H7 (cell line): ENCODE data around the gene TREML1. TPM values are rescaled to one million over a fixed set of nuclear protein-coding genes. Genes with fewer than 3 reads are reported as not detected.
A peak's percentile ranks its signal among the peaks of the same experiment; 100 is the strongest.

Experiments
- DNase-seq: peaks from one replicate; pipeline ENCODE4 v3.0.0; 2012
- H3K27me3 ChIP-seq: 2 replicates; pipeline ENCODE4 v1.6.0; 2011; ENCODE audit warnings: mild to moderate bottlenecking, low read length; ENCODE audit not compliant: control insufficient read depth, insufficient read depth
- H3K36me3 ChIP-seq: replicated peaks from 2 replicates; pipeline ENCODE4 v1.5.1; 2011; ENCODE audit warnings: low read length; ENCODE audit not compliant: control insufficient read depth, insufficient read depth
- H3K4me3 ChIP-seq: 2 replicates; pipeline ENCODE4 v1.5.1; 2011; ENCODE audit warnings: low read depth, mild to moderate bottlenecking, control low read depth, low read length, moderate library complexity; ENCODE audit not compliant: insufficient read depth
- total RNA-seq: library from RNA; depleted of rRNA; stranded (reverse); fragments of >200 nt; shearing (Covaris generic); gene quantifications from 2 replicates; pipeline ENCODE4 v1.2.3, GENCODE V29; 2014

Gene TREML1
- total RNA-seq, 1 experiment from 2014 or later: not detected

DNA sequence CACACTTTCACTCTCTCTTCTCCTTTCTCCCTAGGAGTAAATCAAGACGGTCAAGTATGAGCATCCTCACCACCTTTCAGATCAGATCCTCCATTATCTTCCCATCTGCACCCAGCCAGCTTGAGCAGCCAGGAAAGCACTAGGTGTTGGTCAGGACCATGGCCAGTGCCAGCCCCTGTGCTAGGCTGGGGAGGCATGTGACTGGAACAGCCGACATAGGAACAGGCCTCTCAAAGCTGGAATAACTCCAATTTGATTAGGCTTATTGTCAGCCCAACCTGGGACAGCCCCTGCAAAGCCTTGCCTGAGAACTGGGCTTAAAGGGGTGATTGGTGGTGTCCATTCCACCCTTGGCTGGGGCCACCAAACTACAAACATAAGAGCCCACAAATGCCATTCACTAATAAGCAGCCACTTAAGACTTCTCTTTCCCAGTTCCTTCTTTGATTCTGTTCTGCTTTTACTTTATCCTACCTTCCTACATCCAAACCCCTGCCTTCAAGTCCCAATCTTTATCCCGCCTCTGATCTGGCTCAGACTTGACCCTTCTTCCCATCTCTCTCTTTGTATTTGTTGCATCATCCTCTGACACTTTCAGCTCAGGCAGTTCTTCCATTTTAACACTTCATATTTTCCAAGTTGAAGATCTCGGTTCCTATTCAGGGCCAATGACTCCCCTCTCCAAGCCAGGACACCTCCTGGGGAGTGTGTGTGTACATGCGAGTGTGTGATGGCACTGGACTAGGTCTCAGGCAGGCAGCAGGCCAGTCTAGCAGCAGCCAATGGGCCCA is 13.2 kb upstream of the TREML1 start:
- Histone ChIP-seq H3K27me3 (no peaks in the 10 kb centered on the region), H3K4me3 (no peak overlapping the region), H3K36me3 (no peaks in the 10 kb centered on the region)
- DNase-seq: peak; percentile 66

DNA sequence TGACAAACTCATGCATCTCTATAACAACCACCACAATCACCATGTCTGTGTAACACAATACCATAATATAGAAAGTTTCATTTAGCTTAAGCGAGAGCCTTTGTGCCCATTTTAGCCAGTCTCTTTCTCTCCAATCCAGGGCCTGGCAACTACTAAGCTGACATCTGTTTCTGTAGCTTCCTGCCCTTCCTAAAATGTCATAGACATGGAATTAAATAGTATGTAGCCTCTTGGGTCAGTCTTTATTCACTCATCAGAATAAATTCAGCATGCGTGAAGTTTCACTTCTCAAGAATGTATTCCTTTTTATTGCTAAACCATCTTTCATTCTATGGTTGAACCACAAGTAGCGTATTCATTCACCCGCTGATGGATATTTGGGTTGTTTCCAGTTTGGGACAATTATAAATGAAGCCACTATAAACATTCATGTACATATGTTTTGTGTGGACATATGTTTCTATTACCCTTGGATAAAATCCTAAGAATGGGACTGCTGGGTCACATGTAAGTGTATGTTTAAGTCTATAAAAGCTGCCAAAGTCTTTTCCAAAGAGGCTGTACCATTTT is 10.5 kb upstream of the TREML1 start:
- DNase-seq: no peak
- no peak overlapping the region for H3K4me3 ChIP-seq
- no peaks in the 10 kb centered on the region for H3K36me3 ChIP-seq
- no peaks in the 10 kb centered on the region for H3K27me3 ChIP-seq

- Histone ChIP-seq H3K4me3 (no peak overlapping the region), H3K27me3 (no peaks in the 10 kb centered on the region), H3K36me3 (no peaks in the 10 kb centered on the region)
- no peak for DNase-seq
Measured at GRCh38 chr6:41163419-41163717, 9.2 kb upstream of the TREML1 start.

DNA sequence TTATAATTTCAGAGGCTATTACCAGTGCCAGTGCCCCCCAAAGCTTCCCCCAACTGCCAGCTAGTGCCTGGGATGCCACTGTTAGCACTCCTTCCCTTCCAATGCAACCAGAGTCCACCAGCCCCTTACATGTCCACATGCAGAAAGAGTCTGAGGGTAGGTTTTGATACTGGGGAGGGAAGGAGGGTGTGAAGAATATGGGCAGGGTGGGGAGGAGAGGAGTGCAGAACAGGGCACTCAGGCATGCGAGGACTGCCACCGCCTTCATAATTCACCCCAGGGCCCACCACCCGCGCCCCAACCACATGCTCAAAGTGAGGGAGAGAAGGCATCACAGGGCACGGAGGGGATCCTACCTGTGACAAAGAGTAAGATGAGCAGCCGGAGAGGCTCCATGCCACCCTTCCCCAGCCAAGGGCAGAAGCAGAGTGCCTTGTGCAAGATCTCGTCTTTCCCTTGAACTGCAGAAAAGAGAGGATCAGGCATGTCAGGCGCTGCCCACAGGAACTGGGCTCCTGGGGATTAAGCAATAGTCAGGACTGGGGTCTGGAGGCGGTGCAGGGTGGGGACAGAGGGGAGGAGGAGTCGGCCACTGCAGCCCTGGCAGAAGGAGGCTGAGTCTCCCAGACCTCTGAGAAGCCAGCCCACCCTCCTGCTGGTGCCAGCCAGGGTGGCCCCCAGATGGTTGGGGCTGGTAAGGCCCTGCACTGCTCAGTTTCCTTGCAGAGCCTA is 8.7 kb upstream of the TREML1 start, which contains the start of gene TREM2:
Gene TREM2, minus strand, starts transcription at position 430 of the 732 bp plus-strand sequence. Its CDS starts 34 bp downstream, at position 396.
- Histone ChIP-seq H3K4me3 (no peak within 1 kb of the TSS), H3K27me3 (no peaks in the 10 kb centered on the region), H3K36me3 (no peaks in the 10 kb centered on the region)
- DNase-seq: no peak

GRCh38 chr6:41161851-41162552 is 7.9 kb upstream of the TREML1 start:
- no peak for DNase-seq
- Histone ChIP-seq H3K4me3 (no peak overlapping the region), H3K36me3 (no peaks in the 10 kb centered on the region), H3K27me3 (no peaks in the 10 kb centered on the region)

- Histone ChIP-seq H3K27me3 (no peaks in the 10 kb centered on the region), H3K4me3 (no peak overlapping the region), H3K36me3 (no peaks in the 10 kb centered on the region)
- DNase-seq: no peak
Measured at GRCh38 chr6:41161380-41161779, 7.2 kb upstream of the TREML1 start.

DNA sequence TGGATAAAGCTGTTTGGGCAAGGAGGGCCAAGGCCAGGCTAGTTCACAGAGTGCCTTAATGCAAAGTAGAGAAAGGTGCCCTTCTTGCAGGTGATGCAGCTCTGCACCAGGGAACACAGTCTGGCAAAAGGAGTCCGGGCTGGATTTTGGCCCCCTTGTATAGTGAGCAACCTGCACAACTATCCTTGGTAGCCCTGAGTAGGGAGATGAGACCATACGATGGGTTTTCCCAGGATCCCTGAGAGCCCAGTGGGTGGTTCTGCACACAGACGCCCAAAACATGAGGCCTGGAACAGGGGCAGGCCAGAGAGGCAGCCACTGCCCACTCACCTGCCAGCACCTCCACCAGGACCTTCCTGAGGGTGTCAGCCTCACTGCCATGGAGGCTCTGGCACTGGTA is 6.8 kb upstream of the TREML1 start:
- no peaks in the 10 kb centered on the region for H3K36me3 ChIP-seq
- no peak for DNase-seq
- no peaks in the 10 kb centered on the region for H3K27me3 ChIP-seq
- H3K4me3 ChIP-seq: no peak overlapping the region

- Histone ChIP-seq H3K27me3 (no peaks in the 10 kb centered on the region), H3K36me3 (no peaks in the 10 kb centered on the region), H3K4me3 (no peak overlapping the region)
- no peak for DNase-seq
Measured at GRCh38 chr6:41159415-41160082, 5.4 kb upstream of the TREML1 start.

- Histone ChIP-seq H3K4me3 (no peak overlapping the region), H3K27me3 (no peaks in the 10 kb centered on the region), H3K36me3 (no peaks in the 10 kb centered on the region)
- DNase-seq: no peak
Measured at GRCh38 chr6:41157323-41157722, 3.2 kb upstream of the TREML1 start.

DNA sequence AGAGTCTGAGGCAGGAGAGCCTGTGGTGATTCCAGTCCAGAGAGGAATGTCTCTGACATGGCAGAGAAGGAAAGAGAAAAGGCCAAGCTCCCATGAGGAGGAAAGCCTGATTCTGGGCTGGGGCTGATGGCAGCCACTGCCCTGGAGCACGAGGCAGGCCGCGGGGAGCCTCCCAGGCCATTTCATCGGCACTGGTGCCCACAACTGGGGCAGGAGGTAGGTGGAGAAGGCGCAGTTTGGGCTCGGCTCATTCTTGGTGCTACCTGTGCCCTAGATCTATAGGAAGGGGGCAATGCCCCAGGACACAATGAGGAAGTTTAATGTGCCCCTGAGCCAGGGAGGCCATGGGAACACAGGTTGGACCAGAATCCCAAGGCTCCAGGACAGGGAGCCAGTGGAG is 2.6 kb upstream of the TREML1 start:
- Histone ChIP-seq H3K4me3 (no peak overlapping the region), H3K27me3 (no peaks in the 10 kb centered on the region), H3K36me3 (no peaks in the 10 kb centered on the region)
- no peak for DNase-seq

DNA sequence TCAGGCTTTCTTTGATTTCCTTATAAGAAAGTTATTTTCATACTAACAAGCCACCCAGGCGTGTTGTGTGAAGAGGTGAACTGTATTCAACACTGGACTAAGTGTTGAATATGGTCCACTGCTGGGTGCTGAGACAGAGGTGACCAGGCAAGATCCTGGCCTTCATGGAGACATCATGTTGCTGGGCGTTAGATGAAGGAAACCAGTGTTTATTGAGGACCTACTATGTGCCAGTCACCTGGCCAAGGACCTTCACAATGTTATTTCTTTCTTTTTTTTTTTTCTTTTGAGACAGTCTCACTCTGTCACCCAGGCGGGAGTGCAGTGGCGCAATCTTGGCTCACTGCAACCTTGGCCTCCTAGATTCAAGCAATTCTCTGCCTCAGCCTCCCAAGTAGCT is 1.9 kb upstream of the TREML1 start:
- H3K4me3 ChIP-seq: no peak overlapping the region
- no peak for DNase-seq
- no peaks in the 10 kb centered on the region for H3K27me3 ChIP-seq
- no peaks in the 10 kb centered on the region for H3K36me3 ChIP-seq

DNA sequence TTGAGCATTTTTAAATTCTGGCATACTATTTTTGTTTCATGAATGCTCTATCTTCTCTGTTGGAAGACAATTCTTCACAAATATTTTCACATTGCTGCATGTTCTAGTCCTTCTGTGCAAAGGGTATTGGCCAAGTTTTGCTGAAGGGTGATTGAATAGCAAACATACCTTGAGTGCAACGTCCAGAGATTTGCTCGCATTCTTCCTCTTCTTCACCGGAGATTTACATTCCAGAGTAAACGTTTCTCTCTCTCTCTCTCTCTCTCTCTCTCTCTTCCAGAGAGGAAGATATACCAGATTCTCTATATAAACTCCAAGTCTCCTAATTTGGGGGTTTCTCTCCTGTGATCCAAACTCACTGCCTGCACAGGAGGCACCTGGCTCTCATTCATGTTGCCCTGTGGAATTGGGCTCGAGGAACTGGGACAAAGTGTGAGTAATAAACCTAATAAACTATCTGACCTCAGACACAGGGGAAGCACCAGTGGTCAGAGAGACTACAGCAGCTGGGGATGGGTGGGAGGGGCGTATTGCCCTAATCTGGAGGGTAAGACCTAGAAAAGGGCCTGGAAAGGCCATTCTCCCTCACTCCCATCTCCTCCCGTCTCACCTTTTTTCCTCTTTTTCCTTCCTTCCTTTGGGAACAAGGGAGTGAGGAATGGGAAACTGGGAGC is 1.1 kb upstream of the TREML1 start:
- DNase-seq: no peak
- Histone ChIP-seq H3K4me3 (no peak overlapping the region), H3K36me3 (no peaks in the 10 kb centered on the region), H3K27me3 (no peaks in the 10 kb centered on the region)

GRCh38 chr6:41153451-41153850 is 696 bp downstream of the TREML1 start:
- Histone ChIP-seq H3K27me3 (no peaks in the 10 kb centered on the region), H3K4me3 (no peak overlapping the region), H3K36me3 (no peaks in the 10 kb centered on the region)
- no peak for DNase-seq

DNA sequence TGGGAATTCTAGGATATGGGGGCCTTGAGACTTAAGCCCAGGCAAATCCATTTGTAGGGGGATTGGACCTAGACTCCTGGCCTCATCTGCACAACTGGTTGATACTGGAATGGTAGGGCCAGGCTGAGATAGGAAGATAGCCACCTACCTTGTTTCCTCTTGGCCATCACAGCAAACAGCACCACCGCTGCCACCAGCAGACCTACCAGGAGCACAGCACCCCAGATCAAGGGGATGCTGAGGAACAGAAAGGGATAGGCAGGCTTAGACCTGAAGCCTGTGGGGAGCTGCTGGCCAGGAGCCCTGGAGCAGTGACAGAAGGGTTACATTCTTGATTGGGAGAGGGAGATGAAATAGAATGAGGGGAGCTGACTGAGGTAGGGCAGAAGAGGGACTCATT is 3.5 kb downstream of the TREML1 start:
- peak; percentile 18 for DNase-seq
- Histone ChIP-seq H3K36me3 (no peaks in the 10 kb centered on the region), H3K4me3 (no peak overlapping the region), H3K27me3 (no peaks in the 10 kb centered on the region)
